Measurements from ENCODE around the gene NAGK.
"Not testable (repeated sequence)": the region's sequence is repeated elsewhere in the genome, so short reads cannot be mapped to it uniquely, and the experiment has no call there.

The NAGK gene

DNA sequence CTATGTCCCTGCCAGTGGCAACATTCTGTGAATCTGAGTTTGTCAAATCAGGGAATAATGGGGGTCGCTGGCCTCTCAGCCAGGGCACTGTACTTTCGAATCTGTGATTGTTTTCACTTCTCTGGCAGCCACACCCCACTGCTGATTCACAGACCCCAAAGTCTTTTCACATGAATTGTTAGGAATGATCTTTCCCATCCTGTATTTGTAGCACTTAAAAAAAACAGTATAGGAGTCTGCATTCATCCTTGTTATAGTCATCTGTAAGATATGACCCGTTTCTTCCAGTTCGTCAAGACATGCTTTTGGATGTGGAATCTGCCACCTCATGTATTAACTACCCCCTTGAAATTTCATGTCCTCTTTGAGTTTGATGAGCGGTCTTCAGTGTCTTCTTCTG lies 928 bp downstream of the NAGK start:
- no peak for DNase-seq (ENCODE audit: low read depth in 2 of 2, low spot score in 1 of 2)

DNA sequence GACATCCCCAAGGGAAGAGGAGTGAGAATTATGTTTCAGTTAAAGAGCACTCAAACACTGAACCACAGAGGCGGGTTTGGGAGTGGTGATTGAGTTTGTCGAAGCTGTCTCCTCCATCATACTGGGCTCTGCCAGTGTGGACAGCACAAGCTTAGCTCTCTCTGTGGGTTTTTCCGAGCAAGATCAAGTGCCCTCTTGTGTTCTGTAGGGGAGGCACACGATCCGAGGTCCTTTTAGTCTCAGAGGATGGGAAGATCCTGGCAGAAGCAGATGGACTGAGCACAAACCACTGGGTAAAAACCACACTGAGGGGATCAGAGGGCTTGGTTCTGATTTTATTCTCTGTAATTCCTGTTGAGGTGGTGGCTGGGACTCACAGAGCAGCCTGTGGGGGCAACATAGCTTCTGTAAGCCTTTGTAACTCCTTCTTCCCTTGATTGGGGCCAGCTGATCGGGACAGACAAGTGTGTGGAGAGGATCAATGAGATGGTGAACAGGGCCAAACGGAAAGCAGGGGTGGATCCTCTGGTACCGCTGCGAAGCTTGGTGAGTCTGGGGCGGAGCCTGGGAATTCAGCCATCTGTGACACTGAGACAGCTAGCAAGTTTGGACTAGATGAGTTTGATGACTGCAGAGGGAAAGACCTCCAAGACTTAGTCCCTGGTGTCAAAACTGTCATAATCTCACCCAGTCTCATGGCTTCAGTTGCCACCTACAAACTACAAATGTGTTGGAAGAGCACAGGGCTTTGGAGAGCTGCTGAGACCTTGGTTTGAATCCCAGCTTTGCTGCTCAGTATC lies 2.0 kb downstream of the NAGK start:
- DNase-seq (ENCODE audit: low read depth in 2 of 2, low spot score in 1 of 2) = no peak

DNA sequence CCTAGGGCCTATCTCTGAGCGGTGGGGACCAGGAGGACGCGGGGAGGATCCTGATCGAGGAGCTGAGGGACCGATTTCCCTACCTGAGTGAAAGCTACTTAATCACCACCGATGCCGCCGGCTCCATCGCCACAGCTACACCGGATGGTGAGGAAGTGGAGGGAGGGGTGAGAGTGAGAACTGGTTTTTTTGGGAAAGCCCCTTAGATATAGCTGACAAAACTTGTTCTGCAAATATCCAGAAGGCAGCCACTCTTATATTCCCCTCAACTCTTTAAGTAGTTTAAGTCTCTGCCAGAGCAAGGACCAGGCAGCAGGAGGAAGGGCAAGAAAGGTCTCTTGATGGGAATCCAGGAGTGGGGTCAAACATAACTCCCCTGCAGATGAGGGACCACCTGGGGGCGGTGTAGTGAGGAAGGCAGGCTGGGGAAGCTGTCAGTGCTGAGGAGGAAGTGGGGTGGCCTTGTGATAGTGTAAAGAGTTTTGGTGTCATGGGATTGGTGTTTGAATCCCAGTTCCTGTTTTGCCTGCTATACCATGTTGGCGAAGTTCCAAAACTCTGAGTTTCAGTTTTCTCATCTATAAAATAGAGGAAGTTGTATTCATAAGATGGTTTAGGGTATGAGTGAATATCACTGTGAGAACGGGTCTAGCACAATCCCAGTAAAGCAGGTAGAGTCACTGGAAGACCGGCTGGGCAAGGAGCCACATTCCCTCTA lies 3.4 kb downstream of the NAGK start:
- DNase-seq (ENCODE audit: low read depth in 2 of 2, low spot score in 1 of 2) = peak in 1 of 2 donors; percentile 21

DNA sequence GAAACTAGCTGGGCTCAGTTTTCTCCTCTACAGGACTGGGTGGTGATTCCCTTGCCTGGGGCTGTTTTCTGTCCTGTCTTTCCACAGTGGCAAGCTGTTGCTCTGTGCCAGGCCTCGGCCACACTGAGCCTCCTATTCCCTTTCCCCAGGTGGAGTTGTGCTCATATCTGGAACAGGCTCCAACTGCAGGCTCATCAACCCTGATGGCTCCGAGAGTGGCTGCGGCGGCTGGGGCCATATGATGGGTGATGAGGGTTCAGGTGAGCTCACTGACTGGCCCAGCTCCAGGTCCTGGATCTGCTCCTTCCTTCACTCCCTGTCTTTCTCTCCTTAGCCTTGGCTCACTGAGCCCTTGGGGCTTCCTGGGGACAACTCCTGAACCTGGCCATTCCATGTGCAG lies 4.0 kb downstream of the NAGK start:
- no peak for DNase-seq (ENCODE audit: low read depth in 2 of 2, low spot score in 1 of 2)

DNA sequence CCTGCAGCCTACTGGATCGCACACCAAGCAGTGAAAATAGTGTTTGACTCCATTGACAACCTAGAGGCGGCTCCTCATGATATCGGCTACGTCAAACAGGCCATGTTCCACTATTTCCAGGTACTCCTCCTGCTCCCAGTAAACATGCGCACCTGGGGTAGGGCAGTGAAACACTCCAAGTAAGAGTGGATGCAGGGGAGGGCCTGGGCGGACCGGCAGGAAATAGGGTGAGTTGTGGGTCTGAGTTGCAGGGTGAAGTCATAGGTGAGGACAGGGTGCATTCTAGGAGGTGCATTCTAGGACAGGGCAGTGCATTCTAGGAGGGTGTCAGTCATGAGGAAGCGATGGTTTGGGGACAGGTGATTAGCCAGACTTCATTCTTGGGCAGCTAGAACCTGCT lies 5.0 kb downstream of the NAGK start:
- no peak for DNase-seq (ENCODE audit: low read depth in 2 of 2, low spot score in 1 of 2)

DNA sequence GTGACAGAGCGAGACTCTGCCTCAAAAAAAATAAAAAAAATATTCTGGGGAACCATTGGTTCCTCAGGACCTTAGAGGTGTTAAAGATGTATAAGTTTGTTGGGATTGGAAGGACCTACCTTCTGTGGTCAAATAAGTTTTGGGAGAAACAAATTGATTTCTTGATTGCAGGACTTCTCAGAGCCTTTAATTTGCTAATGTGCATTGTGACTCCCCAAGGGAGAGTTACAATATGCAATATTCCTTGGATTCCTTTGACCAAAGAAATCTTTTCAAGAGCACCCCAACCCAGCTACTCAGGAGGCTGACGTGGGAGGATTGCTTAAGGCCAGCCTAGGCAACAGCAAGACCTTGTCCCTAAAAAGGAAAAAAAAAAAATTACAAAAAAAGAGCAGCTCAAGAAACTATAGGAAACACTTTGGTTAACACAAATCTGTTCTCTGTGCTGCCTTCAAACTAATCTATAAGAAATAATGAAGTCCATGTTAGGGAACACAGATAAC lies 6.5 kb downstream of the NAGK start:
- no peak for DNase-seq (ENCODE audit: low read depth in 2 of 2, low spot score in 1 of 2)

DNA sequence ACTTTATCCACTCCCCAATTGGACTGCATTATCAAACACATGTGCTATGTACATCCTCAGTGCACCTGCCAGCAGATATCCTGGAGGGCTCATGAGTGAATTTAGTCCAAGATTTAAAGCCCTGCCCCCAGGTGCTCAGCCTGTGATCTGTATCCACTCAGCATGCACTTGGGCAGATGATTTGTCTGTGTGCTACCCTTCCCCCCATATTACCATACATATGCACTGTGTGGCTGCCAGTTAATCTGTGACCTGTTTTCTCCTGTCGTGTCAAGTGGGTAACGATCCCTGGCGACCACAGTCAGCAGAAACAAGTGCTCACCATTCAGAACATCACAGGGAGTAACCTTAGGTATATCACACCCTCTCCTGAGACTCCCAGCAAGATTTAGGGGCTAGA lies 10.2 kb downstream of the NAGK start:
- DNase-seq (ENCODE audit: low read depth in 2 of 2, low spot score in 1 of 2) = no peak

DNA sequence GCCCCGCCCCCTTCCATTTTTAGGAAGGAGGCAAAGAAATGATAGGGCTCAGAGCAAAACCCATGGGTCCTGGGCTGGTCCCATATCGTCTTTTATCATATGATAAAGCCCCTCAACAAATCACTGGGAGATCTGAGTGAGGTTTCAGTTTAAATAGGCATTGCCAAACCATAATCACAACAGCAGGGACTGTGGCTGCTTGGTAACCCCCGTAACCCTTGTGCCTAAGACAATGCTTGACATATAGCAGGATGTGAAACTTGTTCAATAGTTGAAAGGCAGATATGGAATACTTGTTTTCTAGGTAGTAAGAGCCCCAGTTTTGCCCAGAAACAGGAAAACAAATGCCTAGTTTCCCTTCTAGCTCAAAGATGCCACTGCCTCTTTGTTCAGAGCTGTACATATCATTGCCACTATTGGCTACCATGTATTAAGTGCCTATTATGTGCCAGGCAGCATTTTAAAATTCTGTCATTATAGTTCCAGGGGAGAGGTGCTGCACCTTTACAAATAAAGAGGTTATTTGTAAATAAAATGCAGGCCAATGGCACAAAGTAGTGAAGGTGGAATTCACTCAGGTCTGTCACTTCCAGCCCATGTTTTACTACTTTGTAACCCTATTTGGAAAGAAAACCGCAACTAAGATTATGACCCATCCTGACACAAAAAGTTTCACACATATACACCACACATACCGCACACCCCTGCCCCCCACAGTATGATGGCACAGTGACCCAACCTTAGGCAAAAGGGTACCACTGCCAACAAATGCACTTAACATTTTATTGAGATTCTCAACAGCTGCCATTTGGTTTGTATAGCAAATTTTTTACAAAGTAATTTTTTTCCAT lies 14.2 kb downstream of the NAGK start:
- DNase-seq (ENCODE audit: low read depth in 2 of 2, low spot score in 1 of 2) = no peak

DNA sequence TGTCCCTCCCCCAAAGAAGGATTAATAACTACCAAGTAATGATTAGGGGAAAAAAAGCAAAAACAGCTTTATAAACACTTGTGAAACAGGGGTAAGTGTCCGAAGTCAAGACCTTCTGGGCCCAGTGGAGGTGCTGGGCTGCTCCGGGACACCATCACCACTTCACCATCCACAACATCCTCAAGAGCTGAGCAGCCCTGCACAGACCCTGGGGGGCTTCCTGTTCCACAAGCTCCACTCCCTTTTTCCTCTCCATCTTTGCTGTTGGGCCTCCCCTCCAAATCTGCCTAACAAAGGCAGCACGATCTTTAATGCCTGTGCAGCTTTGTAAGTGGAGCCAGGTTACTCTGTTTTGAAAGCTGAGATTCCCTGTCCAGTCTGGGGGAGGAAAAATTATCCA lies 14.8 kb downstream of the NAGK start:
- DNase-seq (ENCODE audit: low read depth in 2 of 2, low spot score in 1 of 2) = not testable (repeated sequence)

DNA sequence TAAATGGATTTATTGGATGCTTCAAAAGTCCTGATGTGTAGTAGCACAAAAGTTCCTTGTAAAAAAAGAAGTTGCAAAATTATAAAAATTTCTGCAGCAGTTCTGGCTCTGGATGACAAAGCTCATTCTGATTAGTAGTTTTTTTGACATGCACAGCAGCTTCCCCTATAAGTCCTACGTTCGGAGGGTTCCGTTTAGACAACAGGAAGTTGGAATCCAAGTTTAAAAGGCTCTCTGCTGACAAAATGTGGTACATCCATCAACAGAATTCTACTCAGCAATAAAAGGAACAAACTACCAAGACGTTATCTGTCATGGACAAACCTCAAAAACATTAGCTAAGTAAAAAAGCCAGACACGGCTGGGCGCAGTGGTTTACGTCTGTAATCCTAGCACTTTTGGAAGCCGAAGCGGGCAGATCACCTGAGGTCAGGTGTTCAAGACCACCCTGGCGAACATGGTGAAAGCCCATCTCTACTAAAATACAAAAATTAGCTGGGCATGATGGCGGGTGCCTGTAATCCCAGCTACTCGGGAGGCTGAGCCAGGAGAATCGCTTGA lies 15.4 kb downstream of the NAGK start:
- not testable (repeated sequence) for DNase-seq (ENCODE audit: low read depth in 2 of 2, low spot score in 1 of 2)

DNA sequence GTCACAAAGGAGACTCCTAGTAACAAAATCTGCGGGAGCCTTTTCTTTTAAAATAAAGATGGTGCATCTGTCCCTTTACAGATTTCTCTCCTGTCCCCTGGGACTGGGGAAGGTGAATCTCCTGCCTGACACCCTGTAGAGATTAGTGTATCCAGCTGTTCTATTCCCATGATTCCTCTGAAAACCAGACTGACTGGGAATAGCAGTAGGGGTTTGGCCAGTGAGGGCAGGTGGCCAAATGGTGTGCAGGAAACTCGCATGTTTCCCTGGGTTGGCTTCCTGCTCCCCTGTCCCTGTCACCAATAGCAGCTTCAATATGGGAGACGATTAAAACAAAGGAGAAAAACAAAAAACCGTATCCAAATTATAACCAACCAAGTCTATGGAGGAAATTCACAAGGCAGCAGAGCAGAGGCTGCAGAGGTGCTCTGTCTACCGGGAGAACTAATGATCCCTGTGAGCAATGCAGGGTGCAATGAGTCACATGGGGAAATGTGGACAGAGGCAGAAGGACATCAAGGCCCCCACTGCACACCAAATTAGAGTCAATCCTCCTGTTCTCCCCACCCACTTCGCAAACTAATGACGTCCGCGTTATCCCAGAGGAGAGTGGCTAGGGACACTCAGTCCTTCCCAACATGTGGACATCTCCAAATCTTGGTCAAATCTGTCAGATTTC lies 17.0 kb downstream of the NAGK start:
- not testable (repeated sequence) for DNase-seq (ENCODE audit: low read depth in 2 of 2, low spot score in 1 of 2)

DNA sequence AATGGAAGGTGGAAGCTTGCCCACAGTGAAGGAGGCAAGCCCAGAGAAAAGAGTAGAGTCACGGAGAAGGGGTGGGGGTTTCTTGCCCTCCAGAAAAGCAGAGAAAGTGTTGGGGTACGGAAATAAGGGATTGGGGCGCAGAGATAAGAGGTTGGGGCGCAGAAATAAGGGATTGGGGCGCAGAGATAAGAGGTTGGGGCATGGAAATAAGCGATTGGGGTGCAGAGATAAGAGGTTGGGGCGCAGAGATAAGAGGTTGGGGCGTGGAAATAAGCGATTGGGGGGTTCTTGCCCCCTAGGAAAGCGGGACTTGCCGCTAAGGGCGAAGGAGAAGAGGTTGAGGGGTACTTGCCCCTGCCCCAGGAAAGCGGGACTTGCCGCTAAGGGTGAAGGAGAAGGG lies 21.0 kb downstream of the NAGK start:
- DNase-seq (ENCODE audit: low read depth in 2 of 2, low spot score in 1 of 2) = not testable (repeated sequence)

DNA sequence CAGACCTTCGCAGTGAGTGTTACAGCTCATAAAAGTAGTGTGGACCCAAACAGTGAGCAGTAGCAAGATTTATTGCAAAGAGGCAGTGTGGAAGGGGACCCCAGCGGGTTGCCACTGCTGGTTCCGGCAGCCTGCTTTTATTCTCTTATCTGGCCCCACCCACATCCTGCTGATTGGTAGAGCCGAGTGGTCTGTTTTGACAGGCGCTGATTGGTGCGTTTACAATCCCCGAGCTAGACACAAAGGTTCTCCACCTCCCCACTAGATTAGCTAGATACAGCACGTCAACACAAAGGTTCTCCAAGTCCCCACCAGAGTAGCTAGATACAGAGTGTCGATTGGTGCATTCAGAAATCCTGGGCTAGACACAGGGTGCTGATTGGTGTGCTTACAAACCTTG lies 23.4 kb downstream of the NAGK start:
- not testable (repeated sequence) for DNase-seq (ENCODE audit: low read depth in 2 of 2, low spot score in 1 of 2)

DNA sequence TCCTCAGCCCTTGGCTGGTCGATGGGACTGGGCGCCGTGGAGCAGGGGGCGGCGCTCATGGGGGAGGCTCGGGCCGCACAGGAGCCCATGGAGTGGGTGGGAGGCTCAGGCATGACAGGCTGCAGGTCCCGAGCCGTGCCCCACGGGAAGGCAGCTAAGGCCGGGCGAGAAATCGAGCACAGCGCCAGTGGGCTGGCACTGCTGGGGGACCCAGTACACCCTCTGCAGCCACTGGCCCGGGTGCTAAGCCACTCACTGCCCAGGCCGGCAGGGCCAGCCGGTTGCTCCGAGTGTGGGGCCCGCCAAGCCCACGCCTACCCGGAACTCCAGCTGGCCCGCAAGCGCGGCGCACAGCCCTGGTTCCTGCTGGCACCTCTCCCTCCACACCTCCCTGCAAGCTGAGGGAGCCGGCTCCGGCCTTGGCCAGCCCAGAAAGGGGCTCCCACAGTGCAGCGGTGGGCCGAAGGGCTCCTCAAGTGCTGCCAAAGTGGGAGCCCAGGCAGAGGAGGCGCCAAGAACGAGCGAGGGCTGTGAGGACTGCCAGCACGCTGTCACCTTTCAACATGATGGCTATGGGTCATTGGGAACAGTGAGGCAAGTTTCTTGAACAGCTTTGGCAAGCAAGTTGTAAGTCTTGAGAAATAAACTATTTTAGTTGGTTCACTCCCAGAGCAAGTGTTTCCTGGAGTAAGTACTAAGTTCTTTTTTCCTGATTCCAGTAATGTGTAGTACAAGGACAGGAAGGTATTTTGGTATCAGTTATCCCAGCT lies 24.2 kb downstream of the NAGK start:
- DNase-seq (ENCODE audit: low read depth in 2 of 2, low spot score in 1 of 2) = not testable (repeated sequence)

DNA sequence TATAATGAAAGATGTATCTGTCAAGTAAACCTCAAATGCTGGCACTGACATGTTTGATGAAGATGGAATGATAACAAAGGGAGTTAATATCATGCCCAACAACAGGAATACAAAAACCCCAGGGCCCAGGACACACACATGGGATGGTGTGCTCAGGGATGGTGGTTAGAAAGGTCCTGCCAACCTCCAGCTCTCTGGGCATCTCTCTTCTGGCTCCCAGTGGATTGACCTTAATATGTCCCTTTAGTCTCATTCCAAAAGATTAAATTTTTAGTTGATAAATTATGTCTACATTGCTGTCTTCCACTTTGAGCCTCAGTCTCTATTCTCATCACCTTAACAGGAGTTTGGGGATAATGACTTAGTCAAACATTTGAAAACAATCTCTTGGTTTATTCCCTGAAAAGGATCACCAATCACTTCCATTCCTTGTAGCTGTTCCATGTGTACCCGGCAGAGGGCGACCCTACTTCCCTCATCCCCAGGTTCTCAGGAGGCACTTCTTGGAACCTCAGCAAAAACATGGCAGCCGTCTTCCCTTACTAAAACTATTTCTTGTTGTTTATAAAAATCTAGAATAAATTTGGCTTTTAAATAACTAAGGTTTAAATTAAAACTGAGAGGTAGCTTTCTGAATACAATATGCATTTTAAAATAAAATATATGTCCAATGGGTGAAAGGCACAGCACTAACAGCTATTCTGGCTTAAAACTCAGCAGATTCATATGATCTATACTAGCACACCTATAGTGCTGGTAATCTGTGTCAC lies 31.9 kb downstream of the NAGK start:
- peak; percentile 10 to 12 for DNase-seq (ENCODE audit: low read depth in 2 of 2, low spot score in 1 of 2)

DNA sequence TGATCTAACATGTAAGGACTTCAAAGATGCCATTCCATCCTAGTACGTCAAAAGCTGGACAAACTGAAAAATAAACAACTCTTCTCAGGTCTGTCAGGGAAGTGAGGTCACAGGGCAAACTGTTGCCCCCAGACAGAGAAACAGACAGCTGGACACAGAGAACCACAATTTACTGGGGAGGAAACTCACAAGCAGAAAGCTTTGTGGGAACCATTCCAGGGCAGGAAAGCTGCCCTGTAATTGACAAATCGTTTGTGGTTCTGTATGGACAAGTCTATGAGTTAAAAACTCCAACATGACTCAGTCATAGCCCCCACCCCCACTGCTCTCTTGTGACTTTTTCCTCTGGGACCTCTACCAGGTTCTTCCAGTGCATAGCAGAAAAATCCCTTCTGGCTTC lies 33.2 kb downstream of the NAGK start:
- no peak for DNase-seq (ENCODE audit: low read depth in 2 of 2, low spot score in 1 of 2)

DNA sequence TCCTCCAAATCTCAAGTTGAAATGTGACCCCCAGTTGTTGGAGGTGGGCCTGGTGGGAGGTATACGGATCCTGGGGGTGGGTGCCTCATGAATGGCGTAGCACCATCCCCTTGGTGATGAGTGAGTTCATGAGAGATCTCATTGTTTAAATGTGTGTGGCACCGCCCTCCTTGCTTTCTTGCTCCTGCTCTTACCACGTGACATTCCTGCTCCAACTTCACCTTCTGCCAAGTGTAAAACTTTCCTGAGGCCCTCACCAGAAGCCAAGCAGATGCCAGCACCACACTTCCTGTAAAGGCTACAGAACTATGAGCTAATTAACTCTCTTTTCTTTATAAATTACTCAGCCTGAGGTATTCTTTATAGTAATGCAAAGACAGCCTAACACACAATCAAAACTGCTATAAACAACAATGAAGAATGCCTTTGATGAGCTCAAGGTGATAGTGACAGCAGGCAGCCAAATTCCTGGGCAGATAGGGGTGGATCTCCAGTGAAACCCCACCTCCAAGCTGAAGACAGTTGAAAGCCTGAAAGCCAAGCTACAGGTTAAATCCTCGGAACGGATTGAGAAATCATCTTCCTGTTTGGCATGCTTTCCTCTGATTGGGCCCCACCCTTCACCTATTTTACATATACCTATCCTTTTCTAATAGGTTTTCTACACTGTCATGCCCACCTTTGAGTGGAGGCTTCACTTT lies 34.7 kb downstream of the NAGK start:
- DNase-seq (ENCODE audit: low read depth in 2 of 2, low spot score in 1 of 2) = no peak

DNA sequence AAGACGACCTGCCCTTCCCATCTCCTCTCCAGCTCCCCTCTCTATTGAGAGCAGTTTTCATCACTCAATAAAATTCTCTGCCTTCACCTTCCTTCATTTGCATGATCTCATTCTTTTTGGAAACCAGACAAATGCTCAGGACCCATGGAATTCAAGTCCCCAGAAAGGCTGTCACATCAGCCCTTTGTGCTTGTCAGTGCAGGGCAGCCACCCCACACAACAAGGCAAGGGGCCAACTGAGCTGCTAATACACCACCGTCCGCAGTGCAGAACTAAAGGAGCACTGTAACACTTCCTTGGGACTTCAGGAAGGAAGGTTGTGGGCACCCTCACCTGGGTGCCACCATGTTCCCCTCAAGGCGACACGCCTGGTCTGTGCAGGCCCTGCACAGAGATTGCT lies 35.4 kb downstream of the NAGK start:
- no peak for DNase-seq (ENCODE audit: low read depth in 2 of 2, low spot score in 1 of 2)

DNA sequence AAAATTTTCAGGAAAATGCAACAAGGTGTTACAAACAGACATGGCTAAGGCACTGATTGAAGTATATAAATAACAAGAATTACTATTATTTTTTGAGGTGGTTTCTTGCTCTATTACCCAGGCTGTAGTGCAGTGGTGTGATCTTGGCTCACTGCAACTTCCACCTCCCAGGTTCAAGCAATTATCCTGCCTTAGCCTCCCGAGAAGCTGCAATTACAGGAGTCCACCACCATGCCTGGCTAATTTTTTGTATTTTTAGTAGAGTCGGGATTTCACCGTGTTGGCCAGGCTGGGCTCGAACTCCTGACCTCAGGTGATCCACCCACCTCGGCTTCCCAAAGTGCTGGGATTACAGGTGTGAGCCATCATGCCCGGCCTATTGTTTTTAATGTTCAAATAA lies 38.0 kb downstream of the NAGK start:
- not testable (repeated sequence) for DNase-seq (ENCODE audit: low read depth in 2 of 2, low spot score in 1 of 2)

Measured in stimulated activated CD8-positive, alpha-beta memory T cell treated with anti-CD3 and anti-CD28 coated beads, Interleukin-4, amount 100 ng/mL, for 1 hour (primary cell).